Calu3 (cell line): ENCODE measurements around the gene RBM38. TPM values are rescaled to one million over a fixed set of nuclear protein-coding genes. Genes with fewer than 3 reads are reported as not detected.

Experiments
- BruUV-seq: library from RNA; stranded (reverse); fragments of 400-500 nt; replicated peaks from 2 replicates; lab custom pipeline; 2021; lab: Mats Ljungman, UMichigan
- CTCF ChIA-PET: fragments of 300-600 bp; sonication (Branson Sonifier 250); formaldehyde crosslinking; loops from one replicate; lab custom pipeline; 2022; ENCODE audit warnings: antibody characterized with exemption; lab: Charles Lee
- DNase-seq: peaks from one replicate; pipeline ENCODE4 v3.0.0; 2022
- H3K27ac Mint-ChIP-seq: one replicate; pipeline ENCODE4 v1.8.0; 2022; ENCODE audit warnings: mixed read lengths; ENCODE audit not compliant: unreplicated experiment
- H3K27me3 Mint-ChIP-seq: one replicate; pipeline ENCODE4 v1.8.0; 2022; ENCODE audit warnings: mixed read lengths; ENCODE audit not compliant: unreplicated experiment
- H3K36me3 Mint-ChIP-seq: one replicate; pipeline ENCODE4 v1.8.0; 2022; ENCODE audit warnings: mild to moderate bottlenecking, moderate library complexity, mixed read lengths; ENCODE audit not compliant: insufficient read depth, unreplicated experiment
- H3K4me1 Mint-ChIP-seq: one replicate; pipeline ENCODE4 v1.8.0; 2022; ENCODE audit warnings: mild to moderate bottlenecking, low read depth, mixed read lengths; ENCODE audit not compliant: unreplicated experiment
- H3K4me3 Mint-ChIP-seq: one replicate; pipeline ENCODE4 v1.8.0; 2022; ENCODE audit warnings: mild to moderate bottlenecking, low read depth, moderate library complexity, mixed read lengths; ENCODE audit not compliant: unreplicated experiment
- H3K9me3 Mint-ChIP-seq: one replicate; pipeline ENCODE4 v1.8.0; 2022; ENCODE audit warnings: low read depth, mixed read lengths; ENCODE audit not compliant: unreplicated experiment
- CTCF ChIP-seq: fragments of 200-600 bp; IDR thresholded peaks from one replicate; pipeline ENCODE4 v1.8.0; 2022; ENCODE audit warnings: antibody characterized with exemption; ENCODE audit not compliant: unreplicated experiment
- intact Hi-C: fragments of 100-400 bp; cut with micrococcal nuclease; formaldehyde crosslinking; loops from one replicate; pipeline ENCODE4 v1.10.0; 2022; ENCODE audit not compliant: unreplicated experiment
- total RNA-seq: library from RNA; stranded (reverse); gene quantifications from 2 replicates; pipeline ENCODE4 v1.2.3, GENCODE V29; 2022

RBM38 gene
- total RNA-seq, 1 experiment from 2014 or later, result 29.5 TPM

GRCh38 chr20:57404419-57405072 lies 13.3 kb downstream of the RBM38 start:
- no peak for DNase-seq
- H3K36me3 Mint-ChIP-seq, result peaks cover 26% of the 10 kb centered on the region
- CTCF ChIA-PET, result interaction anchor here (0.9 to 1.0 kb wide), 2 partner anchors 9 to 15 kb away, joined by 3 read pairs; no protein-coding TSS in a partner anchor
- intact Hi-C loops, result no loop called here
- no peak for TF ChIP-seq CTCF
- no peak overlapping the region for H3K4me3 Mint-ChIP-seq
- H3K27me3 Mint-ChIP-seq, result no peaks in the 10 kb centered on the region
- no TSS peak for BruUV-seq
- H3K4me1 Mint-ChIP-seq, result no peaks in the 10 kb centered on the region
- H3K27ac Mint-ChIP-seq, result no peak overlapping the region
- no peaks in the 10 kb centered on the region for H3K9me3 Mint-ChIP-seq

GRCh38 chr20:57405236-57406016 lies 14.2 kb downstream of the RBM38 start:
- no peak overlapping the region for H3K27ac Mint-ChIP-seq

GRCh38 chr20:57407541-57407956 lies 16.4 kb downstream of the RBM38 start:
- no peaks in the 10 kb centered on the region for H3K4me1 Mint-ChIP-seq
- intact Hi-C loops, result no loop called here
- BruUV-seq, result no TSS peak
- TF ChIP-seq CTCF, result no peak
- CTCF ChIA-PET, result interaction anchor here (0.6 kb wide), 1 partner anchor 23 kb away, joined by 3 read pairs; no protein-coding TSS in a partner anchor
- DNase-seq, result no peak
- H3K36me3 Mint-ChIP-seq, result peaks cover 20% of the 10 kb centered on the region
- no peaks in the 10 kb centered on the region for H3K27me3 Mint-ChIP-seq
- no peaks in the 10 kb centered on the region for H3K9me3 Mint-ChIP-seq
- no peak overlapping the region for H3K4me3 Mint-ChIP-seq
- no peak overlapping the region for H3K27ac Mint-ChIP-seq

More at GRCh38 chr20:57405236-57406016, 14.2 kb downstream of the RBM38 start:
- Mint-ChIP-seq H3K4me1 (no peaks in the 10 kb centered on the region), H3K4me3 (no peak overlapping the region), H3K9me3 (no peaks in the 10 kb centered on the region), H3K27me3 (no peaks in the 10 kb centered on the region), H3K36me3 (peaks cover 26% of the 10 kb centered on the region)
- intact Hi-C loops, result no loop called here
- no TSS peak for BruUV-seq
- DNase-seq, result no peak
- no peak for TF ChIP-seq CTCF
- CTCF ChIA-PET, result interaction anchor here (1.0 kb wide), 1 partner anchor 14 kb away, joined by 3 read pairs; no protein-coding TSS in a partner anchor

GRCh38 chr20:57408131-57408530 lies 16.9 kb downstream of the RBM38 start:
- no peaks in the 10 kb centered on the region for H3K9me3 Mint-ChIP-seq
- intact Hi-C loops, result no loop called here
- DNase-seq, result no peak
- no peak overlapping the region for H3K4me3 Mint-ChIP-seq
- CTCF ChIA-PET, result interaction anchor here (0.6 kb wide), 1 partner anchor 22 kb away, joined by 3 read pairs; no protein-coding TSS in a partner anchor
- H3K4me1 Mint-ChIP-seq, result no peaks in the 10 kb centered on the region
- H3K36me3 Mint-ChIP-seq, result peaks cover 20% of the 10 kb centered on the region
- no peak overlapping the region for H3K27ac Mint-ChIP-seq
- no TSS peak for BruUV-seq
- no peak for TF ChIP-seq CTCF
- no peaks in the 10 kb centered on the region for H3K27me3 Mint-ChIP-seq
